NCI-H187 treated with DMSO at 0.1 percent for 48 hours (cell line): Measurements from ENCODE around the gene DUS4L.
"Not testable (repeated sequence)": the region's sequence is repeated elsewhere in the genome, so short reads cannot be mapped to it uniquely, and the experiment has no call there.

Experiments used
- DNase-seq: peaks from one replicate; lab custom pipeline; 2025; lab: John Stamatoyannopoulos, UW

DUS4L gene

GRCh38 chr7:107563775-107564552 is at the start of gene DUS4L, which contains the start of gene COG5:
TSS of gene DUS4L (plus strand) at chr7:107563971. CDS start at chr7:107567071, 3,100 bp downstream.
TSS of gene COG5 (minus strand) at chr7:107563920. CDS start at chr7:107563896, 24 bp downstream.
- DNase-seq = no peak

GRCh38 chr7:107526672-107527071 is 37.1 kb upstream of the DUS4L start:
- DNase-seq = no peak

GRCh38 chr7:107527196-107527595 is 36.6 kb upstream of the DUS4L start:
- no peak for DNase-seq

- DNase-seq = no peak
Observed at GRCh38 chr7:107528461-107528860, 35.3 kb upstream of the DUS4L start.

- DNase-seq = no peak
Observed at GRCh38 chr7:107530751-107531150, 33.0 kb upstream of the DUS4L start.

- DNase-seq = no peak
Observed at GRCh38 chr7:107534139-107534538, 29.6 kb upstream of the DUS4L start.

- not testable (repeated sequence) for DNase-seq
Observed at GRCh38 chr7:107537228-107537627, 26.5 kb upstream of the DUS4L start.

- peak; percentile 32 for DNase-seq
Observed at GRCh38 chr7:107538001-107538400, 25.8 kb upstream of the DUS4L start.

- DNase-seq = no peak
Observed at GRCh38 chr7:107543338-107543993, 20.3 kb upstream of the DUS4L start.

- DNase-seq = no peak
Observed at GRCh38 chr7:107544848-107545591, 18.8 kb upstream of the DUS4L start.

- DNase-seq = no peak
Observed at GRCh38 chr7:107551936-107552335, 11.8 kb upstream of the DUS4L start.

GRCh38 chr7:107555893-107556292 is 7.9 kb upstream of the DUS4L start:
- no peak for DNase-seq

GRCh38 chr7:107559864-107560263 is 3.9 kb upstream of the DUS4L start:
- no peak for DNase-seq

GRCh38 chr7:107560898-107561516 is 2.8 kb upstream of the DUS4L start:
- no peak for DNase-seq

GRCh38 chr7:107563081-107563774 is 543 bp upstream of the DUS4L start:
- DNase-seq = no peak

GRCh38 chr7:107564553-107565298 is 955 bp downstream of the DUS4L start:
- DNase-seq = no peak

- no peak for DNase-seq
Observed at GRCh38 chr7:107570298-107570697, 6.5 kb downstream of the DUS4L start.

GRCh38 chr7:107573537-107573936 is 9.8 kb downstream of the DUS4L start:
- no peak for DNase-seq

GRCh38 chr7:107579554-107579884 is 15.7 kb downstream of the DUS4L start:
- DNase-seq = no peak

- no peak for DNase-seq
Observed at GRCh38 chr7:107579885-107580715, 16.3 kb downstream of the DUS4L start, which contains the start of gene BCAP29. TSS of gene BCAP29 (plus strand) at chr7:107580246. CDS start at chr7:107580773, 527 bp downstream.
